CD4-positive, alpha-beta T cell treated with Interleukin-15 for 4 hours (primary cell): Measurements from ENCODE around the gene S100A1.
A peak's percentile ranks its signal among the peaks of the same experiment; 100 is the strongest.
"Not testable (repeated sequence)": the region's sequence is repeated elsewhere in the genome, so short reads cannot be mapped to it uniquely, and the experiment has no call there.

Source experiments
- DNase-seq: peaks from one replicate; pipeline ENCODE4 v3.0.0-alpha.2; 2020; ENCODE audit warnings: low spot score

Gene S100A1

GRCh38 chr1:153631047-153632022, 3.1 kb downstream of the S100A1 start:
- DNase-seq, result no peak

GRCh38 chr1:153633161-153633753, 5.0 kb downstream of the S100A1 start:
- no peak for DNase-seq

GRCh38 chr1:153633754-153634665, 5.8 kb downstream of the S100A1 start, which contains the start of gene CHTOP:
Gene CHTOP (plus strand): TSS chr1:153634066. CDS start chr1:153636589, 2,523 bp downstream.
- peak; percentile 95 for DNase-seq

- no peak for DNase-seq
Measured at GRCh38 chr1:153635872-153636271, 7.6 kb downstream of the S100A1 start.

GRCh38 chr1:153636312-153636711, 8.1 kb downstream of the S100A1 start:
- DNase-seq, result no peak

GRCh38 chr1:153638261-153638660, 10.0 kb downstream of the S100A1 start:
- DNase-seq, result no peak

GRCh38 chr1:153639280-153639679, 11.0 kb downstream of the S100A1 start:
- no peak for DNase-seq

- DNase-seq, result not testable (repeated sequence)
Measured at GRCh38 chr1:153640213-153640612, 12.0 kb downstream of the S100A1 start.

- no peak for DNase-seq
Measured at GRCh38 chr1:153640861-153641260, 12.6 kb downstream of the S100A1 start.

- no peak for DNase-seq
Measured at GRCh38 chr1:153642161-153642560, 13.9 kb downstream of the S100A1 start.

- DNase-seq, result no peak
Measured at GRCh38 chr1:153643100-153643499, 14.9 kb downstream of the S100A1 start.

GRCh38 chr1:153643816-153644215, 15.6 kb downstream of the S100A1 start:
- no peak for DNase-seq

- no peak for DNase-seq
Measured at GRCh38 chr1:153646672-153647345, 18.6 kb downstream of the S100A1 start.

GRCh38 chr1:153647346-153647714, 19.1 kb downstream of the S100A1 start:
- no peak for DNase-seq

GRCh38 chr1:153648000-153648643, 19.9 kb downstream of the S100A1 start:
- DNase-seq, result no peak

GRCh38 chr1:153649137-153649862, 21.1 kb downstream of the S100A1 start:
- DNase-seq, result peak; percentile 25

GRCh38 chr1:153649863-153650235, 21.6 kb downstream of the S100A1 start:
- DNase-seq, result no peak

GRCh38 chr1:153651771-153652170, 23.5 kb downstream of the S100A1 start:
- DNase-seq, result no peak

- no peak for DNase-seq
Measured at GRCh38 chr1:153652805-153653500, 24.7 kb downstream of the S100A1 start.

- no peak for DNase-seq
Measured at GRCh38 chr1:153655333-153655732, 27.1 kb downstream of the S100A1 start.
